GOT3 (cell line): Measurements from ENCODE around the gene TAS1R2.
"Not testable (repeated sequence)": the region's sequence is repeated elsewhere in the genome, so short reads cannot be mapped to it uniquely, and the experiment has no call there.

Experiments used
- DNase-seq: peaks from one replicate; lab custom pipeline; 2025; ENCODE audit warnings: mixed read lengths; lab: John Stamatoyannopoulos, UW

TAS1R2 gene

DNA sequence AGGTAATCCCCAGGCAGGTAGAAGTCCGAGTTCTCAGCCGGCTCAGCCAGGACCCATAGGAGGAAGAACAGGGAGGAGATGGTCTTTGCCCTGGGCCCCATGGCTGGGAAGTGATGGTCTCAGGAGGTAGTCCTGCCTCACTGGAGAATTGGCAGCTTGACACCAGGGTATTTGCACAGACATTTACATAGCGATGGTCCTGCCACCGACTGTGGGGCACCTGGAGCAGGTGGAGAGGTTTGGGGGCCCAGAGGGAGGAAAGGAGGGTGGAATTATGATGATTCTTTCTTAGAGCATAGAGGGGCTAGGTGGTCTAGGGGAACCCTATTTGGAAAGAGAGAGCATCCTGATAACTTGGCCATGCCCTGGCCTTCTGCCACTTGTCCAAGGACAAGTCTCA is at the start of gene TAS1R2:
Gene TAS1R2, minus strand, starts transcription at position 101 of the 400 bp plus-strand sequence. Its CDS starts 0 bp downstream, at position 101.
- DNase-seq = no peak

DNA sequence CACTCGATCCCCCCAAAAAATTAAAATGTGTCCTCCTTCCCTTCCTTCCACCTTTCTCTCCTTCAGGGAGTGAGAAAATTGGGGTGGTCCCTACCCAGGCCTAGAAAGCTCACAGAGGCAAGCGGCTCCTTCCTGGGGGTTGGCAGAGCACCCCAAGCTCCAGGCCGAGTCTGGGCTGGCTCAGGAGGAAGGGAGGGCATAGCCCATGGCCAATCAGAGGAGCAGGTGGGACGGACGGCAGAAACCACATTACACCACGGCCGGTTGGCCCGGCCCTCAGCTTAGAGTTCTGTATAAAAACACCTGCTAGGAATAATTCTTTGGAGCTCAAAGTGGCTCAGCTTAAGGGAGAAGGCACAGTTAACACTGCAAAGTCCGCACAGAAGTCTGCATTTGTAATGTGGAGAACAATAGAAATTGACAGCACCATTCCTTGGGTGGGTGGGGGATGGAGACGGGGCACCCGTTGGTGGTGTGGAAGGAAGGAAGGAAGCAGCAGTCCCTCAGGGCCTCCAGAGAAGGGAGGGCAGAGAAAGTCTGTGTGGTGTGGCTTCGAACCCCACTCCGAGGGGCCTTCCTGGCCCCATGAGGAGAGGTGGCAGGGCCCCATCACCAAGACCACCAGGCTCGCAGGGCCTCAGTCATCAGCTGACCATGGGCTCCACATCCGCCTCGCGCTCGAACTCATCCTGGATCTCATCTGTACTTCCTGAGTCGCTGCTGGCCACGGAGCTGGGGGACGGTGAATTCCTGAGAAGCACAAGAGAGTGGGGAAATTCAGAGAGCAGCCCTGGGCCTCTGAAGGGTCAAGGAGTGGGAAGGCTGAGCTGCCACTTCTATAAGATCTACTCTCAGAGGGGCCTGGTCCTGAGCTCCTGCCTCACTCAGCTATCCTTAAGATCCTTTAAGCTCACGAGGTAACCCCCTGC is 48.7 kb upstream of the TAS1R2 start:
- DNase-seq = no peak

DNA sequence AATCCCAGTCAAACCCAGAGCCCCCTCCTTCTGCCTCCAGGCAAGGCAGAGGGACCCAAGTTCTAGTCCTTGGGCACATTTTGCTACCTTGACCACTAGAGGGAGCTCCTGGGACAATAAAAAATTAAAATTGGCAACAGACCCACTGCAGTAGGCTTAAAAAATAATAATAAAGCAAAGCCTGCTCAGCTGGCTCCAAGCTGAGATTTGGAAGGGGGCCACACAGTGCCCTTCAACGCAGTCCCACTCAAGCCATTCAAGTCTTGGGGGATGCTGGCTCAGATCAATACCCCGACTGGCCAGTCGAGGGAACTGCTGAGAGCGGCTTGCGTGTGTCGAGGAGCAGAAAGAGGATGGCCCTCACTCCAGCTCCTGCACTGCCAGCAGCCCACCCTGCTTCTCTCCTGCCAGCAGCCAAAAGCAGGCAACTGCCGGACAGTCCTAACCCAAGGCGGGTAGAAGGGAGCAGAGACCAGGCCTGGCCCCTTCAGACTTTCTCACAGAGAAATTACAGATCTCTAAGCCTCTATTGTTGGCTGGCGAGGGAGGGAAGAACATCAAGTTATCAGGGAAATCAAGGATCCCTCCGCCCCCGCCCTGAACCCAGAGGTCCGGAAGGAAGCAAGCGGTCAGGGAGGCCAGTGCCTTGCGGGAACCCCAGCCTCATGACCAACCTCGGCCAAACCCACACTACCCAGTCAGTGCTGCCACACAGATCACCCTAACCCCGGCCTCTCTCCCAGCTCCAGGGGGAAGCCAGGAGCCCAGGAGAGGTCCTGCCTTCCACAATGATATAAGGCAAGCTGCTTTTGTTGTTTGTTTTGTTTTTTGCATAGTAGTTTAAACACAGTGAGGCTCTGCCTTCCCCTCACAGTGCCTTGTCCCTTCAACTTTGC is 47.8 kb upstream of the TAS1R2 start:
- no peak for DNase-seq

DNA sequence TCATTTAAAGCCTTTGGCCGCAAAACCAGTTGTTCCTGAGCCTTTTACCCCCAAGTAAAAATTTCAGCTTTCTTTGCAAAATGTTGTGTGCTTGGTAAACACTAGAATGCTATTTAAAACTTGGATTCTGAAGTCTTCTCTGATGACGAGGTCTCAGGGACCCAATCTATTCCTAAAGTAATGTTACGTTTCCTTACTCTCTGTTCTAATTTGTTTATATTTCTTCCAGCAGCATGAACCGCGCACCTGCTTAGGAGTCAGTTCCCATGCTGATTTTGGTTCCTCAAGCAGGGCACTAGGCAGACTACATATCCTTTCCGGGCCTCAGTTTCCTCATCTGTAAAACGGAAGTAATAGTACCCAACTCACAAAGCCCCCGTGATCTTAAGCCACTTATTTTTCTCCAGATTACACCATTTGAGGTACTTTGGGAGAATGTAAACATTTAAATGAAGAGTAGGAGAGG is 43.9 kb upstream of the TAS1R2 start:
- DNase-seq = no peak

DNA sequence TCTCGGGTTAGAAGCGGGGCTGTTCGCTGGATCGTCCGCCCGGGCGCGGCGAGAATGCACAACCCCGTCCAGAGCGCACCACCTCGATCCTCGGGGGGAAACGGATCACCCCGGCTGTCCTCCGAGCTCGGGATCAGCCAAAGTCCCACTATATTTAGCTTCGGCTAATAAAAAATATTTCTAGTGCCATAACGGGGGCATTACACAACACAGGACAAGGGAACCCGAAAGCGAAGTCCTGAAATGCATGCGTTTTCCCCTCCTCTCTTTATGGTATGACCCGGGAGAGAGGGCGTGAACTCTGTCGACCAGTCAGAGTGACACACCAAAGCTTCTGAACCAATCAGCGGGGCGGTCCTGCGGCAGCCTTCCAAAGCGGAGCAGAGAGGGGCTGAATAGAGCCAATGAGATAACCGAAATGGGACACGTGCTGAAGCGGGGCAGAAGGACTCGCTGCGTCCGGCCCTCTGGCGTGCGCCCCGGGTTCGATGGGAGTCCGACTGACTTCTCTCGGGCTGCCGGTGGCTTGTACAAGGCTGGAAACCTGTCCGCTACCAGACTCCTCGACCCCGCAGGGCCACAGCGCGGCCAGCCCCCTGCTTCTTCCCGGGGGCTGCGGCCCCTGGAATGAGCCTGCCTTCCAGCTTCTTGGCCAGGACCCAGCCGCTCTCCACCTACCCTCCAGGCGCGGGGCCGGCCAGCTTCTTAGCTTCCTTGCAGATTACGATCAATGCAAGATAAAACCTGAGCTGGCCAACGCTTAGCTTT is 43.2 kb upstream of the TAS1R2 start, which contains the start of gene ALDH4A1:
Gene ALDH4A1, minus strand, starts transcription at position 33 of the 768 bp plus-strand sequence. Its CDS starts 32 bp downstream, at position 1.
- DNase-seq = peak; percentile 85

DNA sequence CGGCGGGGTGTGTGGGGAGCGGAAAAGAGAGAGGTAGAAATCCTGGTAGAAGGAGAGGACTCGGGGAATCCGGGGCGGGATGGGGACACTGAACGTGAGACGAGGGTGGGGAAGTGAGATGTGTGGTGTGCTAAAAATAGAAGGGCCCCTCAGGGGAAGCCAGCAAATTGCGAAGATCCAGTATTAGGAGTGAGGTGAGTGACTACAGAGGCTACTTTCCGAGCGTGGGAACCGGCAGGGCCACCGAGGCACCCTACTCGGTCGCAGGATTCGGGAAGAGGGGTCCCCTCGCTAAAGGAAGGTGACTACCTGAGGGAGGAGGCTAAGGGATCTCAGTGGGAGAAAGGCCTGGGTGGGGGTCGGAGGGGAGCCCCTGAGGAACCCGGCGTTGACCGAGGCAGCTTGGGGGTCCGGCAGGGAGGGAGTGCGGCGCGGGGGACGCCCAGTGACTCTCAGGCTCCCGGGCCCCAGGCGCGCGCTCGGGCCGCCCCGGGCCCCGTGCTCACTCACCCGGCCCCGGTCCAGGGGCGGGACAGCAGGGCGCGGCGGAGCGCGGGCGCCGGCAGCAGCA is 42.6 kb upstream of the TAS1R2 start:
- no peak for DNase-seq

DNA sequence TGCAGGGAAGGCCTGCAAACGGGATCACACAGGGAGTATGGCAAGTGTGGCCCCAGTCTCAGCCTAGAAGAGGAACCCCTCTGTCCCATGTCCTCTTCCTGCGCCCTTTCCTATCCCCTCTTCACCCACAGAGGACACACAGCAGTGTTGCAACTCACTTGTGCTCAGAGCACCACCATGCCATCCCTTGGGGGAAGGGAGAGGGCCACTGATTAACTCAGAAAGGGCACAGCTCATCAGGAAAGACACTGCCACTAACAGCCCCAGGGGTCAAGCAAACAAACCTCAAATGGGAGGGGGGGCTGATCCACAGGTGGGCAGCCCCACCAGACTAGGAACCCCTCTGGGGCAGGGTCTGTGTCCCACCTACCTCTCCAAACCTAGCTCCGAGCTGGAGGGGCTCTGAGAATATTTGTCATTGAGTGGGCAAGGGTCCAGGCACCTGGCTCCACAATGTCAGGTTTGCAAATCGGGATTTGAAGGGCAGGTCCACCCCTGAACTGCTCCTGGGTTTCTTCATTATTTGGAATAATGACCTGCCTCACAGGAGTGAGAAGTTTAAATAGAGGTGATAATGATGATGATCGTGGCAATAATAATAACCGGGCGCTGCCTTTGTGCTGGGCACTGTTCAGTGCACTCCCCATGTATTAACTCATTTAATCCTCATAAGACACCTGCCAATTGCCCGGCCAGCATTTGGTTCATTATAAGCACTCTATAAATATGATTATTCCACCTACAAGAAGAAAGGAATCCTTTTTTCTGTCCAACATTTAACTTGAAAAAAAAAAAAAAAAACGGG is 41.9 kb upstream of the TAS1R2 start:
- no peak for DNase-seq

DNA sequence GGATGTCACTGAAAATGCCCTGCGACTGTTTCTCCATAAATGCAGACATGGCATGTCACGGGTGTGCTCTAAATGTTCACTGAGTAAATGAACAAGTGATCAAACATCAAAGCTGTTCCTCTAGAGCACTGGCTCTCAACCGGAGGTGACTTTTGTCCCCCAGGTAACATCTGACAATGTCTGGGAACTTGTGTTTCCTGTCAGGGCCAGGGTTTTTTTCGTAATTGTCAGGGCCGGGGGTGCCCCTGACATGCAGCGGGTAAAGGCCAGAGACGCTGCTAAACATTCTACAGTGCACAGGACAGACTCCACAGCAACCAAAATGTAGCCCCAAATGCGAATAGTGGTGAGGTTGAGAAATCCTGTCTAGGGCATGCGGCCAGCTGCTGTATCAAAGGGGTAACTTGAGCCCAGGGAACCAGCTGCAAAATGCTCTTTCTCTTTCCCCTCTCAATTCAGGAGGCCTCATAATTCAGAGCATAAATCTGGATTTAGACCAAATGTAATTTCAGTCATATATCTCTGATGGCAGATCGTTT is 40.9 kb upstream of the TAS1R2 start:
- no peak for DNase-seq

DNA sequence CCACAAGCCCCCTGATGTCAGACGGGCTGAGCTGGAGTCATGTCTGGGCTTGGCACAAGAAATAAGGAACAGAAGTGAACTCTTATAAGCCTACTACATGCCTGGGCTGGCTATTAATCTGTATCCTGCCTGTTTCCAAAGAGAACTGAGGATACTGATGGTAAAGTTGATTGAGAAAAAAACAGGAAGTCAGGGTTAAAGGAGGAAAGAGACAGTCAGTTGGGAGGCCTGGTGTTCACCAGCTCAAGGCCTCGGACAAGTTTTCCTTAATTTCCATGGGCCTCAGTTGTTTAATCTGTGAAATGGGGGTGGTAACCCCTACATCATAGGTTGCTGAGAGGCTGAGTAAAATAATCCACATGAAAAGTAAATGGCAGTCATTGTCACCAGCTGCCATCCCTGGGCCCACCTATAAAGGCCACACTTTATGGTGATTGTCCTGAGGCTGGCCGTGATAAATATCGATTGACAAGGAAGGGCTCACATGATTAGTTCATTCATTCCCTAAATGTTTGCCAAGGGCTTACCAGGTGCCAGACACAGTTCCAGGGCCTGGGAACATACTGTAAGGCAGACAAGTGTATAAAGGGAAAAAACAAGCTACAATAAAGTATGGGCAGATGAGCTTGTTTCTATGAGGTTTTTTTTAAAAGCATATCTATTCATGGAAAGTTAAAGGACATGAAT is 40.0 kb upstream of the TAS1R2 start:
- DNase-seq = no peak

DNA sequence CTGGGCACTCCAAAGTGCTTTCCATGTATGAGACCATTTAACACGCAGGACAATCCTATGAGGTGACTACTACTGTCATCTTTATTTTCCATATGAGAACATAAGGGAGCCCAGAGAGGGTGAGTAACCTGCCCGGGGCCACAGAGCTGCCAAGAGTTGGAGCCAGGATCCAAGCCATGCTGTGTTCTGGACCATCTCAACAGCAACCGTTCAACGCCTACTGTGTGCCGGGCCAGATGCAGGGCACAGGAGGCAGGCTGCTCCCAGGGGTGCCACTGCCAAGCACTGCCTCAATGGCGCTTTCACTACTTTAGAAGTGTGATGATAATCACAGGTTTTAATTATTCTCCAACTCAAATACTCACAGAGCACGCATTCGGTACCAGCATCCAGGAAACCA is 39.1 kb upstream of the TAS1R2 start:
- no peak for DNase-seq

DNA sequence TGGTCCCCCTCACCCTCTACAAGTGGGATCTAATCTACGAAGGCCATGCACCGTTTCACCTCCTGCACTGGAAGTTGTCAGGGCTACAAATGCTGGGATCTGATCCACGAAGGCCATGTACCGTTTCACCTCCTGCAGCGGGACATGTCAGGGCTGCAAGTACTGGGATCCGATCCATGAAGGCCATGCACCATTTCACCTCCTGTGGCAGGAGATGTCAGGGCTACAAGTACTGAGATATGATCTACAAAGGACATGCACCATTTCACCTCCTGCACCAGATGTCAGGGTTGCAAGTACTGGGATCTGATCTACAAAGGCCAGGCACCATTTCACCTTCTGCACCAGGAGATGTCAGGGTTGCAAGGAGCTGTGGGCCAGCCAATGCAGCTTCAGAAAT is 35.9 kb upstream of the TAS1R2 start:
- no peak for DNase-seq

DNA sequence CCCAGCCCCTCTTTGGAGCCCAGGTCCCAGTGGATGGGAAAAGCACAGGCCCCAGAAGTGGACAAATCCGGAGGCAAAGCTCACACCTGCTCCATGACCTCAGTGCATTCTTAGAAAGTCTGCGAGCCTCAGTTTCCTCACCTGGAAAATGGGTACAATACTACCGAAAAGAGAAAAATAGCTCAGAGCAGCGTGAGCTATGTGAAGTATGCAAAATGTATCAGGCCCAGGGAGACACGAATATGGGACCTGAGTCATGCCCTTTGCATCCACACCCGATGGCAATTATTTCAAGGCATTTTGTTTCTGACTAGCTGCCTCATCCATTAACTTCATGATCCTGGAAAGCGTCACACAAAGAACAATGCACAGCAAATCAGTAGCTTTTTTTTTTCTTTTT is 33.7 kb upstream of the TAS1R2 start:
- no peak for DNase-seq

DNA sequence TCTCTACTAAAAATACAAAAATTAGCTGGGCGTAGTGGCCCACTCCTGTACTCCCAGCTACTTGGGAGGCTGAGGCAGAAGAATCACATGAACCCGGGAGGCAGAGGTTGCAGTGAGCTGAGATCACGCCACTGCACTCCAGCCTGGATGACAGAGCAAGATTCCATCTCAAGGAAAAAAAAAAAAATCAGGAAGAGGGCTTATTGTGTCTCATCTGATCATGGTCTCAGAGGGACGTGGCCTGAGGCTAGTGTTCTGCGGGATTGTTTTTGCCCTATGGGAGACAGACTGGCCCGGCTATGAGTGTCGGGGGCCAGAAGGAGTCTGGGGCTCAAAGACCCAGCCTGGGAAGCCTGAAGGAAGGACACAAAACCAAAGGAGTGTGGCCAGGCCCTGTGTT is 32.4 kb upstream of the TAS1R2 start:
- DNase-seq = not testable (repeated sequence)

DNA sequence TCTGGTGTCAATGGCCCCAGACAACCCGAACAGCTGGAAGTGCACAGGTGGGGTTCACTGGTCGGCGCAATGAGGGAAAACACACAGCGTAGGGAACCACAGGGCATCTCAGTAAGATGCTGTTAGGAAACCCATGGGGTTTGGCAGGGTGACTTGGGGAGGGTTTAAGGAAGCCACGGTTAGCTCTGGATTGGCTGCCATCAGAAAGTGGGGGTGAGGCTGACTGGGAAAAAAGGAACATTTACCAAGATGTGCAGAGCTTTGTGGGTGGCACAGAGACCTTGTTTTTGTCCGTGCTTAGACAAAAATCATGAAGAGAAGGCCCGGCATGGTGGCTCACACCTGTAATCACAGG is 31.9 kb upstream of the TAS1R2 start:
- DNase-seq = no peak

DNA sequence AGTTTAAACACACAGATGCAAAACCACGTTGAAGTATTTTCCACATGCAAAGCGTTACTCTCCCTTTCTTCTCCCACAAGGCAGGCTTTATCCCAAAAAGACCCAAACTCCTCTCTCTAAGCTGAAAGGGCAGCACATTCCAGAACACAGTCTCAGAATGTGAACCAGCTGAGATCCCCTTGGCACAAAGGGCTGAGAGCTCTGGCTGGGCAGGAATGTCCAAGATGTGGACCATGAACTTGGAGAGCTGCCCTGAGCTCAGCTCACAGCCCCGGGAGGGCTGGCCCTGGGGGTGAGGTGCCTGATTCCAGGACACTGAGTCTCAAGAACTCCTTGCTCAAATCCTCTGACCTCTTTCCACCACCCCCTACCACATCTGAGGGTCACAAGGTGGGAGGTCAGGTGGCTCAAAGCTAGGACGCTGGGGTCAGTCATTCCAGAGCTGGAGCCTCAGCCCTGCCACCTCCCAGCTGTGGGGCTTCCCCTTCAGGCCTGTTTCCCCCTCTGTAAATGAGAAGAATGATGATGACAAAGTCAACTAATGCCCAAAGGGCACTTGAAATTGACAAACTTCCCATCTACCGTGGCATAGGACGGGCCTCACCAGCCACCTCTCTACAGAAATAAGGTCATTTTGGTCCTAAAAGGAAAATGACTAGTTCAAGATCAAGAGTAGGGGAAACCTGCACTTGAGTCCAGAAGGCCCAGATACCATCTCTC is 31.4 kb upstream of the TAS1R2 start:
- DNase-seq = no peak

DNA sequence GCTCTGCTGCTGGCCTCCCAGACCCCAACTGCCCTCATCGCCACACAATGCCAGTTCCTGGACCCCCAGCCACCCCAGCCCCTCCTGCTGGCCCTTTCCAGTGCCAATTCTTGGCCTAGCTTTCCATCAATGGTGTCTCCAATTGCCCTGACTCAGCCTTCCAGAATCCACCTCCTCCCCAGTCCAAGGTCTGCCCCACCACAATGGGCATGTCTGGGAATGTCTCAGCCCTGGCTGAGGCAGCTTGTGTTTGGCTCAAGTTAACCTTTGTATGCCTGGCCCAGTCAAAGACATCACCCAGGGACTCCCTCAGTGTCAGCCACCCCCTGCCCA is 26.5 kb upstream of the TAS1R2 start:
- no peak for DNase-seq

DNA sequence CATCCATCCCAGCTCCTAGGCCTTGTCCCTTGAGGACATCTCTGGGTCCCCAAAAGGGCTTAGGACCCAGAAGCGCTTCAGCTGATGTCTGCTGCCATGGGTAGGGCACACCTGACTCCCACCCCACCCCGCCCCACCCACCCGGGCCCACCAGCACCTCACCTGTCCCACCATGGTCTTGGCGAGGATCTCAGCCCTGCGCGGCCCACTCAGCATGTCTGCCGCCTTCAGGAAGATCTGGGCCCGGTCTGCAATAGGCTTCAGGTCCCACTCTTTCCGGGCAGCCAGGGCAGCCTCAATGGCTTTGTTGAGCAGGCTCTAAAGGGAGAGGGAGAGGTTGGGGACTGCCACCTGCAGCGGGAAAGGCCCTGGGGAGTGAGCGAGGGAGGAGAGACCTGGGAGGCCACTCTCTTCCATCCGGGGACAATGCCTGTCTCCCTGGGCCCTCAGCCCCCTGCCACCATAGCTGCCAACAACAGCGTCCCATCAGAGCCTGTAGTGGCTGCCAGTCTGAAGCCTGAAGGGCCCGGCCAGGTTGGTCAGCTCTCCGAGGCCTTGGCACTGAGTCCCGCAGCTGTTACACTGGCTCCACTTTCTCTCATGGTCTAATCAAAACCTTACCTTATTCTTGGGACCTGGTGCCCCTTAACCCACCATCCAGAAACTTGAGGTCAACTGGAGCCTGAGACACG is 26.0 kb upstream of the TAS1R2 start:
- DNase-seq = no peak

DNA sequence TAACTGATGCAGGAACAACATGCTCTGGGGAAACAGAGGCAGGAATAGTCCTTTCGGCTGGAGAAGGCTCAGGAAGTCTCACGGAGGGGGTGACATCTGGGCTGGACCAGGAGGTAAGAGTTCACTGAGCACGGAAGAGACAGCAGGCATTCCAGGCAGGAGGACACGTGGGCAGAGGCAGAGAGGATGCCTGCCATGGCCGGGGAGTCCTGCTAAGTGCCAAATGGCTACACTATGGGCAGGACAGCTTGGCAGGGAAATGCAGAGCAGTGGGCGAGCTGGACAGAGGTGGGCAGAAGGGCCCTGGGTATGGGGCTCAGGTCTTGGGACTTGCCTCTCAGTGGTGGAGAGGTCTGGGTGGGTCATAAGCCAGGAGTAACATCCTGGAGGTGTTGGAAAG is 25.3 kb upstream of the TAS1R2 start:
- DNase-seq = no peak

DNA sequence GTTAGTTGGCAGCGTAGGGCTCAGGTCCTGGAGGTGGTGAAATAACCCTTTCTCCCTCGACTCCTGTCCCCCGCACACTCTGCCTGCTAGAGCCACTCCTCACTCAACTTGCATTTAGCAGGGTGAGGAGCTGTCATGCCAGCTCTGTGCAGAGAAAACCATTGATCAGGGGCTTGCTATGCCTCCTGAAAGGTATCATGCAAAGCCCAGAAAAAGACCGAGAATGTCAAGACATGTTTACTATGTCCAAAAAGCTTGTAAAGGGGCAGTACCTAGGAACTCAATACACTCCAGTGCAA is 24.9 kb upstream of the TAS1R2 start:
- no peak for DNase-seq
